ENCODE data around the gene PTPRM.

GRCh38 chr18:7711495-7711894 lies 144.4 kb downstream of the PTPRM start:
- TF ChIP-seq CTCF (optimal IDR thresholded peaks at IDR 0.05 in 1 of 3, IDR thresholded peaks at IDR 0.05 in 1 of 3, conservative IDR thresholded peaks at IDR 0.05 in 1 of 3; ENCODE audit: extremely low read depth in 1 of 3, insufficient read depth in 2 of 3, low read length in 3 of 3) (no peak), EZH2 (IDR thresholded peaks at IDR 0.05; ENCODE audit: low read length) (no peak)
